Suprapubic skin (tissue), 4 donors: ENCODE results near the gene SPART. TPM values are rescaled to one million over a fixed set of nuclear protein-coding genes. Genes with fewer than 3 reads are reported as not detected.
A peak's percentile ranks its signal among the peaks of the same experiment; 100 is the strongest.
"Not testable (repeated sequence)": the region's sequence is repeated elsewhere in the genome, so short reads cannot be mapped to it uniquely, and the experiment has no call there.

Experiments
- DNase-seq, 2 donors: peaks; one replicate each; pipeline ENCODE4 v3.0.0-alpha.2; 2019; ENCODE audit warnings: low spot score in 2 of 2
- H3K27ac ChIP-seq: fragments of 200-600 bp; sonication (generic); one replicate; pipeline ENCODE4 v1.5.1; 2019
- H3K27me3 ChIP-seq: fragments of 200-600 bp; sonication (generic); one replicate; pipeline ENCODE4 v1.5.1; 2019
- H3K36me3 ChIP-seq: fragments of 200-600 bp; sonication (generic); one replicate; pipeline ENCODE4 v1.5.1; 2019
- H3K4me1 ChIP-seq: fragments of 200-600 bp; sonication (generic); one replicate; pipeline ENCODE4 v1.5.1; 2019
- H3K4me3 ChIP-seq: fragments of 200-600 bp; sonication (generic); one replicate; pipeline ENCODE4 v1.5.1; 2019; ENCODE audit warnings: mild to moderate bottlenecking
- H3K9me3 ChIP-seq: fragments of 200-600 bp; sonication (generic); one replicate; pipeline ENCODE4 v1.5.1; 2019
- CTCF ChIP-seq, 2 donors: fragments of 200-600 bp in 1 of 2; fragments of 450-650 bp in 1 of 2; sonication (generic) in 1 of 2; IDR thresholded peaks; one replicate each; pipeline ENCODE4 v1.5.1; 2016 to 2019; ENCODE audit warnings: antibody characterized with exemption in 2 of 2, mild to moderate bottlenecking in 1 of 2, moderate library complexity in 1 of 2
- EP300 ChIP-seq: sonication (generic); formaldehyde crosslinking; IDR thresholded peaks from one replicate; pipeline ENCODE4 v1.6.1; 2017; ENCODE audit warnings: antibody characterized with exemption
- POLR2A ChIP-seq, 2 donors: fragments of 450-650 bp; IDR thresholded peaks; one replicate each; pipeline ENCODE4 v1.6.1; 2017; ENCODE audit warnings: antibody characterized with exemption in 2 of 2, mild to moderate bottlenecking in 2 of 2, moderate library complexity in 2 of 2
- POLR2AphosphoS5 ChIP-seq, 3 donors: sonication (generic); formaldehyde crosslinking; IDR thresholded peaks; one replicate each; pipeline ENCODE4 v1.6.1; 2017; ENCODE audit warnings: antibody characterized with exemption in 3 of 3
- WGBS: methylation state at CpG from one replicate; pipeline ENCODE4 v1.1.5; 2018; 5-methylcytosine and 5-hydroxymethylcytosine counted together
- total RNA-seq, 4 donors: library from RNA; depleted of rRNA; stranded (reverse); fragments of >200 nt; gene quantifications; one replicate each; pipeline ENCODE4 v1.1.0, GENCODE V29; 2016

Gene SPART
- total RNA-seq, 4 donors from 2014 or later, result 25.7 to 51.0 (median 35.7) TPM

GRCh38 chr13:36310417-36311108 is 35.6 kb downstream of the SPART start:
- Histone ChIP-seq H3K4me3 (no peak overlapping the region), H3K9me3 (no peaks in the 10 kb centered on the region), H3K27ac (no peak overlapping the region), H3K36me3 (peaks cover 55% of the 10 kb centered on the region), H3K27me3 (no peaks in the 10 kb centered on the region), H3K4me1 (no peaks in the 10 kb centered on the region)
- DNase-seq, result no peak
- no peak for TF ChIP-seq CTCF (IDR thresholded peaks at IDR 0.05)
- no peak for TF ChIP-seq POLR2A (IDR thresholded peaks at IDR 0.05)
- TF ChIP-seq EP300, result no peak
- no peak for TF ChIP-seq POLR2AphosphoS5 (IDR thresholded peaks at IDR 0.05)
- WGBS, result 87% methylated on average over 7 of the region's 7 CpGs

GRCh38 chr13:36302289-36302688 is 43.9 kb downstream of the SPART start:
- Histone ChIP-seq H3K36me3 (peaks cover 17% of the 10 kb centered on the region), H3K4me1 (peaks cover 25% of the 10 kb centered on the region), H3K9me3 (no peaks in the 10 kb centered on the region), H3K27me3 (no peaks in the 10 kb centered on the region), H3K4me3 (no peak overlapping the region), H3K27ac (no peak overlapping the region)
- TF ChIP-seq POLR2A (IDR thresholded peaks at IDR 0.05) (no peak), CTCF (IDR thresholded peaks at IDR 0.05) (no peak)
- WGBS, result 84% methylated on average over 3 of the region's 3 CpGs
- no peak for DNase-seq

- WGBS, result 47% methylated on average over 3 of the region's 3 CpGs
- not testable (repeated sequence) for H3K27me3 ChIP-seq, H3K4me3 ChIP-seq, H3K9me3 ChIP-seq, H3K36me3 ChIP-seq, H3K27ac ChIP-seq, DNase-seq
- H3K4me1 ChIP-seq, result peaks cover 31% of the 10 kb centered on the region
Observed at GRCh38 chr13:36299469-36299868, 46.7 kb downstream of the SPART start.

DNA sequence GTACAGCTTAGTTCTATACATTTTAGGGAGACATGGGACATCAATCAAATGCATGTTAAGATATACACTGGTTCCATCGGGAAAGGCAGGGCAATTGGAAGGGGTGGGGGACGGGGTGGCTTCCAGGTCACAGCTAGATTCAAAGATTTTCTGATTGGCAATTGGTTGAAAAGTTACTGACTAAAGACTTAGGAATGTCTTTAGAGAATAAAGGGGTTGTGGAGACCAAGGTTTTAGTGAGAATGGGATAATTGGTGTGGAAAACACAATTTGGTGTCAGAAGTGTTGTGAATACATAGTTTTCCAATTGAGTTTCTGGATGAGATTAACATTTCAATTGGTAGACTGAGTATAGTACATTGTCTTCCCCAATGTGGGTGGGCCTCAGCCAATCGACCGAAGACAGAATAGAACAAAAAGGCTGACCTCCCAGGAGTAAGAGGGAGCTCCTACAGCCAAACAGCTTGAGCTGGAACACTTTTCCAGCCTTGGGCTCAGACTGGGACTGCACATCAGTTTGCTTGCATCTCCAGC is 47.6 kb downstream of the SPART start:
- Histone ChIP-seq H3K4me3 (peak overlapping the region; percentile 74), H3K27me3 (no peaks in the 10 kb centered on the region), H3K9me3 (no peaks in the 10 kb centered on the region), H3K4me1 (peaks cover 31% of the 10 kb centered on the region), H3K27ac (no peak overlapping the region), H3K36me3 (no peaks in the 10 kb centered on the region)
- DNase-seq, result no peak
- 28% methylated on average over 4 of the region's 4 CpGs for WGBS
- no peak for TF ChIP-seq EP300
- TF ChIP-seq CTCF (IDR thresholded peaks at IDR 0.05), result no peak
- no peak for TF ChIP-seq POLR2AphosphoS5 (IDR thresholded peaks at IDR 0.05)
- no peak for TF ChIP-seq POLR2A (IDR thresholded peaks at IDR 0.05)

- Histone ChIP-seq H3K27ac (peak within 1 kb of the TSS; percentile 58), H3K4me1 (peaks cover 31% of the 10 kb centered on the region), H3K4me3 (peak within 1 kb of the TSS; percentile 74), H3K27me3 (no peaks in the 10 kb centered on the region), H3K36me3 (no peaks in the 10 kb centered on the region), H3K9me3 (no peaks in the 10 kb centered on the region)
- peak; percentile 83 to 85 for DNase-seq
- WGBS, result 0% methylated on average over 31 of the region's 53 CpGs
- TF ChIP-seq EP300, result no peak
- TF ChIP-seq POLR2A (IDR thresholded peaks at IDR 0.05), result no peak
- no peak for TF ChIP-seq CTCF (IDR thresholded peaks at IDR 0.05)
- no peak for TF ChIP-seq POLR2AphosphoS5 (IDR thresholded peaks at IDR 0.05)
Observed at GRCh38 chr13:36297366-36298338, 48.5 kb downstream of the SPART start, which contains the start of gene CCDC169. Gene CCDC169, minus strand, starts transcription at chr13:36297814. Its CDS starts 95 bp downstream, at chr13:36297719.
